GM21723 (cell line): ENCODE measurements around the gene NRK.
"Not testable (repeated sequence)": the region's sequence is repeated elsewhere in the genome, so short reads cannot be mapped to it uniquely, and the experiment has no call there.

Source experiments
- ATAC-seq: cut with Tn5 transposase; IDR thresholded peaks from one replicate; pipeline ENCODE4 v1.9.1; 2021; ENCODE audit warnings: mild to moderate bottlenecking, moderate library complexity; ENCODE audit not compliant: unreplicated experiment

Gene NRK, protein sequence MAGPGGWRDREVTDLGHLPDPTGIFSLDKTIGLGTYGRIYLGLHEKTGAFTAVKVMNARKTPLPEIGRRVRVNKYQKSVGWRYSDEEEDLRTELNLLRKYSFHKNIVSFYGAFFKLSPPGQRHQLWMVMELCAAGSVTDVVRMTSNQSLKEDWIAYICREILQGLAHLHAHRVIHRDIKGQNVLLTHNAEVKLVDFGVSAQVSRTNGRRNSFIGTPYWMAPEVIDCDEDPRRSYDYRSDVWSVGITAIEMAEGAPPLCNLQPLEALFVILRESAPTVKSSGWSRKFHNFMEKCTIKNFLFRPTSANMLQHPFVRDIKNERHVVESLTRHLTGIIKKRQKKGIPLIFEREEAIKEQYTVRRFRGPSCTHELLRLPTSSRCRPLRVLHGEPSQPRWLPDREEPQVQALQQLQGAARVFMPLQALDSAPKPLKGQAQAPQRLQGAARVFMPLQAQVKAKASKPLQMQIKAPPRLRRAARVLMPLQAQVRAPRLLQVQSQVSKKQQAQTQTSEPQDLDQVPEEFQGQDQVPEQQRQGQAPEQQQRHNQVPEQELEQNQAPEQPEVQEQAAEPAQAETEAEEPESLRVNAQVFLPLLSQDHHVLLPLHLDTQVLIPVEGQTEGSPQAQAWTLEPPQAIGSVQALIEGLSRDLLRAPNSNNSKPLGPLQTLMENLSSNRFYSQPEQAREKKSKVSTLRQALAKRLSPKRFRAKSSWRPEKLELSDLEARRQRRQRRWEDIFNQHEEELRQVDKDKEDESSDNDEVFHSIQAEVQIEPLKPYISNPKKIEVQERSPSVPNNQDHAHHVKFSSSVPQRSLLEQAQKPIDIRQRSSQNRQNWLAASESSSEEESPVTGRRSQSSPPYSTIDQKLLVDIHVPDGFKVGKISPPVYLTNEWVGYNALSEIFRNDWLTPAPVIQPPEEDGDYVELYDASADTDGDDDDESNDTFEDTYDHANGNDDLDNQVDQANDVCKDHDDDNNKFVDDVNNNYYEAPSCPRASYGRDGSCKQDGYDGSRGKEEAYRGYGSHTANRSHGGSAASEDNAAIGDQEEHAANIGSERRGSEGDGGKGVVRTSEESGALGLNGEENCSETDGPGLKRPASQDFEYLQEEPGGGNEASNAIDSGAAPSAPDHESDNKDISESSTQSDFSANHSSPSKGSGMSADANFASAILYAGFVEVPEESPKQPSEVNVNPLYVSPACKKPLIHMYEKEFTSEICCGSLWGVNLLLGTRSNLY (N-terminal part only)

DNA sequence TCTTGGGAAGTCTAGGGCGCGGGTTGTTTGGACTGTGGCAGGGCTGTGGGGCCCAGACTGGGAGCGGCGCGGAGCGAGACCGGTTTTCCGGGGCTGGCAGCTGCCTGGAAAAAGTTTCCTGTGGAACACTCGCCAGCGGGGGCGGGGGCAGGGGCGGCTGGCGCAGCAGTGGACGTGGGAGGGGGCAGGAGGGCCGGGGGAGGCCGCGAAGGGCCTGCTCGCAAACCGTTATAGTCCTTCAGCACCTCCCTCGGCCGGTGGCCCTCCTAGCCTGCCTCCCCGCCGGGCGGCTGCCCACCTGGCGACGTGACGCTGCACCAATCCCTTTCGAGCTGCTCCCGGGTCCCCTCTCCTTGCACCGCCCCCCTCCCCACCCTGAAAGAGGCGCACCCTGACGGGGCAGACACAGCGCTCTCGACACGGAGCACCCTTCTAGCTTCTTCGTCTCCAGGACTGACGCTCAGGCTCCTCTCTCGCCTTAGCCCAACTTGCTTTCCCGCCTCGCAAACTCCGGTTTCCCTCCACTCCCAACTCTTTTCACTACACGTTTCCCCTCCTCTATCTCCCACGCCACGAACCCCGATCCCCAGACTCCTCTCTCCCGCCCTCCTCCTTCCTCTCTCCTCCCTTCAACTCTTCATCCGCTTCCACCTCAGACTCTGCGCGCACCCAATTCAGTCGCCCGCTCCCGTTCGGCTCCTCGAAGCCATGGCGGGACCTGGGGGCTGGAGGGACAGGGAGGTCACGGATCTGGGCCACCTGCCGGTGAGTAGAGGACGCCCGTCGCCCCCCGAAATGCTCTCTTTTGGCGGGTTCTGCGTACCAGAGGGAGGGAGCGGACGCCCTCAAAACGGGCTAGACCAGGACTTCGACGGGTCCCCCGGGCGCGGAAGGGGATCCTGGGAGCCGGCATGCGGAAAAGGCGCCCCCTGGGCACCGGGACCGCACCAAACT, at the start of gene NRK:
NRK (plus strand) TSS at position 402 of the 954 bp plus-strand sequence; CDS start at position 709, 307 bp downstream.
- no peak for ATAC-seq

- no peak for ATAC-seq
Observed at GRCh38 chrX:105773801-105774200, 48.5 kb upstream of the NRK start.

- no peak for ATAC-seq
Observed at GRCh38 chrX:105775679-105776078, 46.7 kb upstream of the NRK start.

DNA sequence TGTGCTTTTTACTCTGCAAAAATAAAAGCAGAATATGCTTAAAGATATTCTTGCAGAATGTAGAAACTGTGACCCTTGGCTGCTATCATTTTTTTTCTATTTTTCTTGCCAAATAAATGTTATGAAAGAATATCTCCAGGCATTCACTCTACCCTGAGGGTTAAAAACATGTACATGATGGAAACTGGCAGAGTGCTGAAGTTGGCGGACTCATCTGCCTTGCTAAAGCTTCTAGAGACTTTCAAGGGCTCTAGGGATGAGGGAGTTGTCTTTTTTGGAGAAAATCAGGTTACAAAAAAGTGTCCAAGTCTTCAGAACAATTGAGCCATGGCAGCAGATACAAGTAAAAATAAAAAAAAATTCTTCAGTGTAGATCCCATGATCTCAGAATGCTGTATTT, 40.5 kb upstream of the NRK start:
- ATAC-seq, result no peak

DNA sequence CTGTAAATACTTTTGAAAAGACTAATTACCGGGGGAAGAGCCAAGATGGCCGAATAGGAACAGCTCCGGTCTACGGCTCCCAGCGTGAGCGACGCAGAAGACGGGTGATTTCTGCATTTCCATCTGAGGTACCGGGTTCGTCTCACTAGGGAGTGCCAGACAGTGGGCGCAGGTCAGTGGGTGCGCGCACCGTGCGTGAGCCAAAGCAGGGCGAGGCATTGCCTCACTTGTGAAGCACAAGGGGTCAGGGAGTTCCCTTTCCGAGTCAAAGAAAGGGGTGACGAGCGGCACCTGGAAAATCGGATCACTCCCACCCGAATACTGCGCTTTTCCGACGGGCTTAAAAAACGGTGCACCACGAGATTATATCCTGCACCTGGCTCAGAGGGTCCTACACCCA, 25.5 kb upstream of the NRK start:
- not testable (repeated sequence) for ATAC-seq

GRCh38 chrX:105803891-105804290, 18.4 kb upstream of the NRK start:
- no peak for ATAC-seq

GRCh38 chrX:105805655-105806054, 16.7 kb upstream of the NRK start:
- not testable (repeated sequence) for ATAC-seq

DNA sequence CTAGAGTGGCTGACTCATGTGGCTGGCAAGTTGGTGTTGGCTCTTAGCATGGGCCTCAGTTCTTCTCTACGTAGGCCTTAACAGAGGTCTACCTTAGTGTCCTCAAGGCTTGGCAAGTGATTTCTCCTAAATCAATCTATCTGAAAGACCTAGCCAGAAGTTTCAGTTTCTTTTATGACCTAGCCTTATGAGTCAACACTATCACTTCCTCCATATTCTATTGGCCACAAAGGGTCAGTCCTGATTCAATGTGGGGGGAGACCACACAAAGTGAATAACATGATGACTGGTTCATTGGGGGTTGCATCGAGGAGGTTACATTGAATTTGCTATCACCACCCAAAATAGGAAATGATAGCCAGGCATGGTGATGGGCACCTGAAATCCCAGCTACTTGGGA, 5.8 kb upstream of the NRK start:
- ATAC-seq, result no peak

- ATAC-seq, result no peak
Observed at GRCh38 chrX:105820247-105820646, 2.1 kb upstream of the NRK start.

- no peak for ATAC-seq
Observed at GRCh38 chrX:105821471-105822121, 743 bp upstream of the NRK start.

GRCh38 chrX:105823092-105823455, 735 bp downstream of the NRK start:
- no peak for ATAC-seq

DNA sequence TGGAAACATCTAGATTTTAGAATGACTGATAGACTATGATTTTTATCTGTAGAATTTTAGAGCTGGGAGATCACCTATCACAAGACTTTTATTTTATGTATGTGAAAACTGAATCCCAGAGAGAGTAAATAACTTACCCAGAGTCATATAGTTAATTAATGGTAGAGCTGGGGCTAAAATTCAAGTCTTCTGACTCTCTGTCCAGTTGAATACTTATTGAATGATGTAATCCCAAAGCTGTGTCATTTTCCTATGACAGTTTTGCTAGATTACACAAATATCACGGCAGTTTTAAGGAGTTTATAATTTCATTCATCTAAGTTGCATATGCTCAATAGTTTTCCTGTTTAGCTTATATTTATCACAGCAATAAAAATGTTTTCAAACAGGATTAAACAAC, 6.7 kb downstream of the NRK start:
- ATAC-seq, result no peak

- ATAC-seq, result no peak
Observed at GRCh38 chrX:105837232-105837631, 14.9 kb downstream of the NRK start.

- ATAC-seq, result no peak
Observed at GRCh38 chrX:105845631-105846030, 23.3 kb downstream of the NRK start.

GRCh38 chrX:105850100-105850499, 27.8 kb downstream of the NRK start:
- not testable (repeated sequence) for ATAC-seq

GRCh38 chrX:105865709-105866108, 43.4 kb downstream of the NRK start:
- no peak for ATAC-seq

- no peak for ATAC-seq
Observed at GRCh38 chrX:105869701-105870100, 47.4 kb downstream of the NRK start.

- ATAC-seq, result no peak
Observed at GRCh38 chrX:105870445-105870844, 48.1 kb downstream of the NRK start.

DNA sequence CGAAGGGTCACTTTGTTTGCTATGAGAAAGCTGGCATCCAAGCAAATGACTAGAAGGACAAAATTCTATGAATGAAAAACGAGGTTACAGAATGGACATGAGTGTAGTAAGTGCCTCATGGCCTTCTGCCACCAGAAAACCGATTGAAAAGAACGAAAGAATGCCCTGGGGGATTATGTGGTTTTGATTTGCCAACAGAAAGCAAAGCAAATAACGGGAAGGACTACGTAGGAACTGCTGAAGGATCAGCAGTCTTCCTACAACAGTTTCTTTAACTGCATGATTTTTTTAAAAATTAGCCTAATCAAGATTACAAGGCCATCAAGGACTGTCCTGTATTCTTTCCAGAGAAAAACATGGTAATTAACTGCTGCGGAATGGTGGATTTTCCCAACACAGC, 50.6 kb downstream of the NRK start:
- ATAC-seq, result no peak

DNA sequence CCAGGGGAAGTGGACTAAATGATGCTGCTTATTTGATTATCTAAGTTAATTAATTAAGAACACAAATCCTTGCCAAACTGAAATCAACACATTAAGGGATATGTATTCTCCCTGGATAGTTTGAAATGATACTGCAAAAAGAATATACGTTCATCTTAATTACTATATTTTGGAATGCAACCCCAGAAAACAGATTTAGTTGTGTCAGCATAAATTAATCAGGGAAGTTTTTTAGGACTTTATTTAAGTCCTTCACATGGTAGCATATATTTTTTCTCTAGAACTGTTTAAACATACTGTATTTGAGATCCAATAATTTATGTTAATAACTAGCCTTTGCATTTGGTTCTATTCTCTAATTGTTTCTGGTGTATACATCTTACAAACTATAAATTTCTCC, 52.5 kb downstream of the NRK start:
- no peak for ATAC-seq
